ENCODE data around the gene LILRB5. TPM values are rescaled to one million over a fixed set of nuclear protein-coding genes. Genes with fewer than 3 reads are reported as not detected.

The LILRB5 gene
- total RNA-seq, 1 donor from 2014 or later, result 16.0 TPM

GRCh38 chr19:54211235-54211634 lies 45.8 kb downstream of the LILRB5 start:
- H3K9me3 ChIP-seq, result no peaks in the 10 kb centered on the region
- DNase-seq (no peak), ATAC-seq (no peak)
- H3K27me3 ChIP-seq (ENCODE audit: low read depth), result no peaks in the 10 kb centered on the region
- TF ChIP-seq CTCF (IDR thresholded peaks at IDR 0.05), result no peak
- peak overlapping the region; percentile 29 for H3K4me3 ChIP-seq
- H3K36me3 ChIP-seq, result peaks cover 20% of the 10 kb centered on the region
- intact Hi-C loops (cut with DNase I), result no loop called here
- H3K4me1 ChIP-seq, result peaks cover 54% of the 10 kb centered on the region
- H3K27ac ChIP-seq, result peak overlapping the region; percentile 95

- H3K36me3 ChIP-seq, result peaks cover 33% of the 10 kb centered on the region
- no peak for TF ChIP-seq CTCF (IDR thresholded peaks at IDR 0.05)
- peak; percentile 74 to 81 for ATAC-seq
- peak; percentile 92 for DNase-seq
- peaks cover 66% of the 10 kb centered on the region for H3K4me1 ChIP-seq
- H3K27me3 ChIP-seq (ENCODE audit: low read depth), result no peaks in the 10 kb centered on the region
- intact Hi-C loops (cut with DNase I), result no loop called here
- H3K27ac ChIP-seq, result peak overlapping the region; percentile 95
- H3K9me3 ChIP-seq, result no peaks in the 10 kb centered on the region
- peak overlapping the region; percentile 29 for H3K4me3 ChIP-seq
Observed at GRCh38 chr19:54209811-54210494, 47.1 kb downstream of the LILRB5 start.

GRCh38 chr19:54209058-54209810 lies 47.8 kb downstream of the LILRB5 start:
- DNase-seq, result no peak
- Histone ChIP-seq H3K9me3 (no peaks in the 10 kb centered on the region), H3K4me1 (peaks cover 74% of the 10 kb centered on the region), H3K27me3 (ENCODE audit: low read depth) (no peaks in the 10 kb centered on the region), H3K27ac (peak overlapping the region; percentile 95), H3K36me3 (peaks cover 40% of the 10 kb centered on the region), H3K4me3 (no peak overlapping the region)
- TF ChIP-seq CTCF (IDR thresholded peaks at IDR 0.05), result no peak
- peak; percentile 1 to 3 for ATAC-seq
- intact Hi-C loops (cut with DNase I), result no loop called here

- no peak for ATAC-seq
Observed at GRCh38 chr19:54208784-54209057, 48.4 kb downstream of the LILRB5 start.

More at GRCh38 chr19:54208784-54209057, 48.4 kb downstream of the LILRB5 start:
- Histone ChIP-seq H3K4me3 (no peak overlapping the region), H3K36me3 (peaks cover 46% of the 10 kb centered on the region), H3K27ac (peak overlapping the region; percentile 95), H3K27me3 (ENCODE audit: low read depth) (no peaks in the 10 kb centered on the region), H3K9me3 (no peaks in the 10 kb centered on the region), H3K4me1 (peaks cover 79% of the 10 kb centered on the region)
- no peak for DNase-seq
- intact Hi-C loops (cut with DNase I), result no loop called here
- no peak for TF ChIP-seq CTCF (IDR thresholded peaks at IDR 0.05)
